ENCODE results near the gene HRK. TPM values are rescaled to one million over a fixed set of nuclear protein-coding genes. Genes with fewer than 3 reads are reported as not detected.
A peak's percentile ranks its signal among the peaks of the same experiment; 100 is the strongest.

Gene HRK
- total RNA-seq, 2 experiments from 2014 or later: not detected

- H3K9me3 Mint-ChIP-seq: no peaks in the 10 kb centered on the region
- H3K4me1 Mint-ChIP-seq: no peaks in the 10 kb centered on the region
- H3K27ac Mint-ChIP-seq: no peak overlapping the region
- no peak overlapping the region for H3K4me3 Mint-ChIP-seq
- no peak for DNase-seq
- ChIA-PET POLR2A (no interaction called here), CTCF (no interaction called here)
- H3K36me3 Mint-ChIP-seq (ENCODE audit: low read depth): no peaks in the 10 kb centered on the region
- H3K27me3 Mint-ChIP-seq: peaks cover under 1% of the 10 kb centered on the region
Measured at GRCh38 chr12:116852303-116852702, 28.9 kb downstream of the HRK start.

GRCh38 chr12:116849216-116849615, 32.0 kb downstream of the HRK start:
- no peak overlapping the region for H3K27ac Mint-ChIP-seq
- no peaks in the 10 kb centered on the region for H3K27me3 Mint-ChIP-seq
- DNase-seq: no peak
- POLR2A ChIA-PET: no interaction called here
- no peak overlapping the region for H3K4me3 Mint-ChIP-seq
- H3K9me3 Mint-ChIP-seq: no peaks in the 10 kb centered on the region
- H3K36me3 Mint-ChIP-seq (ENCODE audit: low read depth): no peaks in the 10 kb centered on the region
- CTCF ChIA-PET: no interaction called here
- H3K4me1 Mint-ChIP-seq: no peaks in the 10 kb centered on the region

- Mint-ChIP-seq H3K9me3 (no peaks in the 10 kb centered on the region), H3K4me3 (no peak overlapping the region), H3K27ac (no peak overlapping the region), H3K36me3 (ENCODE audit: low read depth) (no peaks in the 10 kb centered on the region), H3K4me1 (no peaks in the 10 kb centered on the region), H3K27me3 (no peaks in the 10 kb centered on the region)
- DNase-seq: no peak
- POLR2A ChIA-PET: no interaction called here
- CTCF ChIA-PET: interaction anchor here (0.6 kb wide), 1 partner anchor 192 kb away, joined by 5 read pairs; no protein-coding TSS in a partner anchor
Measured at GRCh38 chr12:116843085-116843484, 38.2 kb downstream of the HRK start.

GRCh38 chr12:116839287-116839830, 41.9 kb downstream of the HRK start:
- ChIA-PET CTCF (no interaction called here), POLR2A (no interaction called here)
- no peaks in the 10 kb centered on the region for H3K27me3 Mint-ChIP-seq
- H3K36me3 Mint-ChIP-seq (ENCODE audit: low read depth): no peaks in the 10 kb centered on the region
- DNase-seq: no peak
- no peak overlapping the region for H3K27ac Mint-ChIP-seq
- H3K4me1 Mint-ChIP-seq: no peaks in the 10 kb centered on the region
- H3K4me3 Mint-ChIP-seq: no peak overlapping the region
- H3K9me3 Mint-ChIP-seq: no peaks in the 10 kb centered on the region

- H3K4me1 Mint-ChIP-seq: no peaks in the 10 kb centered on the region
Measured at GRCh38 chr12:116838365-116838764, 42.9 kb downstream of the HRK start.

GRCh38 chr12:116837097-116837496, 44.1 kb downstream of the HRK start:
- no peak for DNase-seq
- CTCF ChIA-PET: no interaction called here
- no peak overlapping the region for H3K4me3 Mint-ChIP-seq
- no peaks in the 10 kb centered on the region for H3K27me3 Mint-ChIP-seq
- no peaks in the 10 kb centered on the region for H3K4me1 Mint-ChIP-seq
- POLR2A ChIA-PET: no interaction called here
- H3K9me3 Mint-ChIP-seq: no peaks in the 10 kb centered on the region
- no peaks in the 10 kb centered on the region for H3K36me3 Mint-ChIP-seq (ENCODE audit: low read depth)
- no peak overlapping the region for H3K27ac Mint-ChIP-seq

More at GRCh38 chr12:116838365-116838764, 42.9 kb downstream of the HRK start:
- H3K36me3 Mint-ChIP-seq (ENCODE audit: low read depth): no peaks in the 10 kb centered on the region
- H3K27me3 Mint-ChIP-seq: no peaks in the 10 kb centered on the region
- ChIA-PET POLR2A (interaction anchor here (1.0 kb wide), 1 partner anchor 19 kb away, joined by 3 read pairs; no protein-coding TSS in a partner anchor), CTCF (no interaction called here)
- no peaks in the 10 kb centered on the region for H3K9me3 Mint-ChIP-seq
- DNase-seq: no peak
- H3K4me3 Mint-ChIP-seq: no peak overlapping the region
- no peak overlapping the region for H3K27ac Mint-ChIP-seq

GRCh38 chr12:116835484-116835883, 45.8 kb downstream of the HRK start:
- POLR2A ChIA-PET: no interaction called here

GRCh38 chr12:116833474-116833873, 47.8 kb downstream of the HRK start:
- Mint-ChIP-seq H3K27ac (no peak overlapping the region), H3K36me3 (ENCODE audit: low read depth) (no peaks in the 10 kb centered on the region), H3K9me3 (no peaks in the 10 kb centered on the region), H3K4me1 (no peaks in the 10 kb centered on the region), H3K27me3 (no peaks in the 10 kb centered on the region), H3K4me3 (no peak overlapping the region)
- ChIA-PET POLR2A (no interaction called here), CTCF (no interaction called here)
- DNase-seq: no peak

More at GRCh38 chr12:116835484-116835883, 45.8 kb downstream of the HRK start:
- Mint-ChIP-seq H3K4me1 (no peaks in the 10 kb centered on the region), H3K27me3 (no peaks in the 10 kb centered on the region), H3K9me3 (no peaks in the 10 kb centered on the region), H3K4me3 (no peak overlapping the region), H3K27ac (no peak overlapping the region), H3K36me3 (ENCODE audit: low read depth) (no peaks in the 10 kb centered on the region)
- CTCF ChIA-PET: no interaction called here
- DNase-seq: no peak

GRCh38 chr12:116832353-116832752, 48.9 kb downstream of the HRK start:
- ChIA-PET POLR2A (no interaction called here), CTCF (interaction anchor here (1.1 kb wide), 1 partner anchor 15 kb away, joined by 4 read pairs; no protein-coding TSS in a partner anchor)
- no peak for DNase-seq
- Mint-ChIP-seq H3K36me3 (ENCODE audit: low read depth) (no peaks in the 10 kb centered on the region), H3K9me3 (no peaks in the 10 kb centered on the region), H3K27me3 (no peaks in the 10 kb centered on the region), H3K27ac (no peak overlapping the region), H3K4me1 (no peaks in the 10 kb centered on the region), H3K4me3 (no peak overlapping the region)

GRCh38 chr12:116827432-116827831, 53.8 kb downstream of the HRK start:
- Mint-ChIP-seq H3K27ac (no peak overlapping the region), H3K9me3 (no peaks in the 10 kb centered on the region), H3K4me1 (no peaks in the 10 kb centered on the region), H3K4me3 (no peak overlapping the region), H3K27me3 (no peaks in the 10 kb centered on the region), H3K36me3 (ENCODE audit: low read depth) (no peaks in the 10 kb centered on the region)
- ChIA-PET POLR2A (no interaction called here), CTCF (no interaction called here)
- no peak for DNase-seq

GRCh38 chr12:116821291-116821690, 60.0 kb downstream of the HRK start:
- Mint-ChIP-seq H3K4me3 (no peak overlapping the region), H3K9me3 (no peaks in the 10 kb centered on the region), H3K4me1 (peaks cover 23% of the 10 kb centered on the region), H3K36me3 (ENCODE audit: low read depth) (no peaks in the 10 kb centered on the region), H3K27me3 (no peaks in the 10 kb centered on the region), H3K27ac (no peak overlapping the region)
- ChIA-PET POLR2A (no interaction called here), CTCF (no interaction called here)
- no peak for DNase-seq

- Mint-ChIP-seq H3K27ac (no peak overlapping the region), H3K9me3 (no peaks in the 10 kb centered on the region), H3K4me1 (peaks cover 23% of the 10 kb centered on the region), H3K36me3 (ENCODE audit: low read depth) (no peaks in the 10 kb centered on the region), H3K4me3 (peak overlapping the region; percentile 22), H3K27me3 (no peaks in the 10 kb centered on the region)
- POLR2A ChIA-PET: interaction anchor here (1.1 kb wide), 1 partner anchor 18 kb away, joined by 3 read pairs; no protein-coding TSS in a partner anchor
- no peak for DNase-seq
- CTCF ChIA-PET: interaction anchor here (0.9 kb wide), 1 partner anchor 27 kb away, joined by 3 read pairs; no protein-coding TSS in a partner anchor
Measured at GRCh38 chr12:116820064-116820656, 61.1 kb downstream of the HRK start.

GRCh38 chr12:116818948-116819832, 62.1 kb downstream of the HRK start:
- peak overlapping the region; percentile 92 for H3K4me3 Mint-ChIP-seq
- no peaks in the 10 kb centered on the region for H3K36me3 Mint-ChIP-seq (ENCODE audit: low read depth)
- H3K9me3 Mint-ChIP-seq: no peaks in the 10 kb centered on the region
- H3K4me1 Mint-ChIP-seq: peaks cover 23% of the 10 kb centered on the region
- ChIA-PET CTCF (interaction anchor here (0.9 kb wide), 1 partner anchor 26 kb away, joined by 3 read pairs; no protein-coding TSS in a partner anchor), POLR2A (interaction anchor here (0.9 to 1.1 kb wide), 2 partner anchors 19 to 108 kb away, joined by 3 read pairs; no protein-coding TSS in a partner anchor)
- no peaks in the 10 kb centered on the region for H3K27me3 Mint-ChIP-seq
- peak; percentile 89 for DNase-seq
- H3K27ac Mint-ChIP-seq: peak overlapping the region; percentile 93
